Renal cortex interstitium (tissue), 11 donors: Measurements from ENCODE around the gene BHMT. TPM values are rescaled to one million over a fixed set of nuclear protein-coding genes. Genes with fewer than 3 reads are reported as not detected.

Experiments
- DNase-seq, 11 donors: peaks; one replicate each; pipeline ENCODE4 v3.0.0-alpha.2; 2013; ENCODE audit warnings: low read depth in 9 of 11, low spot score in 4 of 11; ENCODE audit errors: extremely low read depth in 1 of 11
- polyA plus RNA-seq, 3 donors: library from polyadenylated mRNA; unstranded; fragments of 120-200 nt; gene quantifications; one replicate each; pipeline ENCODE4 v1.2.1, GENCODE V29; 2013; ENCODE audit not compliant: insufficient read length in 3 of 3

The BHMT gene
- polyA plus RNA-seq, 3 donors = 242 to 486 (median 312) TPM

GRCh38 chr5:79105868-79106267 is 5.7 kb upstream of the BHMT start:
- no peak for DNase-seq

GRCh38 chr5:79107020-79107796 is 4.4 kb upstream of the BHMT start:
- DNase-seq = no peak

- DNase-seq = no peak
Measured at GRCh38 chr5:79108086-79108485, 3.5 kb upstream of the BHMT start.

DNA sequence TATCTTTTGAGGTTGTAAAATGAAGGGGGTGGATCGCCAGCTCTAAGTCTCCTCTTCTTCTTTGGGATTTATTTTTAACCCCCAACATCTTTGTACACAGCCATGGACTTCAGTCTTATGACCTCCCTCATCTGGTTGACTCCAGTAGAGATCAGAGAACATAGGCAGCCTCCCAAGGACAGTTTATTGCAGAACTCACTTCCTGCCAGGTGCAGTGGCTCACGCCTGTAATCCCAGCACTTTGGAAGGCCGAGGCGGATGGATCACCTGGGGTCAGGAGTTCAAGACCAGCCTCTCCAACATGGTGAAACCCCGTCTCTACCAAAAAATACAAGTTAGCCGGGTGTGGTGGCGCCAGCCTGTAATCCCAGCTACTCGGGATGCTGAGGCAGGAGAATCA is 2.8 kb upstream of the BHMT start:
- no peak for DNase-seq

DNA sequence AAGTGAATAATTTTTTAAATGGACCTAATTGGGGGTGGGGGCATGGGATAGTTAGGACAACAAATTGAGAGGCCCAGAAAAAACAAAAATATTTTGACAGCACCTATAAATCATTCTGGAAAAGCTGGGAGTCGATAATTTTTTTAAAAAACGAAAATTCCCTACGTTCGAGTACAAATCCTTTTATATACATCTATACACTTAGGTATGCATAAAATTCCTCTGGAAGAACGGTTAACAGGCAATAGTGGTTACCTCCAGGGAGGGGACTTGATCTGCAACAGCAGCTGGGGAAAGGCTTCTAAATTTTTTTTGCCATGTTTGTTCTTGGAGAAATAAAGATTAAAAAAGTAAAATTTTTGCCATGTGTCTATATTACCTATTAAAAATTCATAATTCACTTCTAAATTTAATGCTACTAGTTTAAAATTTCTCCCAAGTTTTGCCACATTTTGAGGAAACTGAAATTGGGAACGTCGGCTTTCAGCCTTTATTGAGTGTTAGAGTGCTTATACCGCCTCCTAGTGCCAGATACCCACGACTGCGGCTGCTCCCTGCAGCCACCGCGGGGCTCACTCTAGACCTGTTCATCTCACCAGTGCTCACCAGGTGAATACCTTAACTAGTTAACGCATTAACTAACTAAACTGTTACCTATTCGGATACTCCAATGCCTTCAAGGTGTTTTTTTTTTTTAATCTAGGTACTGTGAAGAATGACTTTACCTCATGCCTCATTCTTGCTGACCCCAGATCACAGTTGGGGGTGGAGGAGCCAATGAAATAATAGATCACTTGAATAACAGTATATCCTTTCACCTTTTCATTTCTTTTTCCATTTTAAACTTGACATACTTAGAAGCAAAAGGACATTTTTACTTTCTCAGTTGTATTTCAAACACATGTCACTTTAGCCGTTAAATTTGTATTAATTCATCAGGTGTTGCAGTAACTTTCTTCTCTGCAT is 1.8 kb upstream of the BHMT start:
- no peak for DNase-seq

DNA sequence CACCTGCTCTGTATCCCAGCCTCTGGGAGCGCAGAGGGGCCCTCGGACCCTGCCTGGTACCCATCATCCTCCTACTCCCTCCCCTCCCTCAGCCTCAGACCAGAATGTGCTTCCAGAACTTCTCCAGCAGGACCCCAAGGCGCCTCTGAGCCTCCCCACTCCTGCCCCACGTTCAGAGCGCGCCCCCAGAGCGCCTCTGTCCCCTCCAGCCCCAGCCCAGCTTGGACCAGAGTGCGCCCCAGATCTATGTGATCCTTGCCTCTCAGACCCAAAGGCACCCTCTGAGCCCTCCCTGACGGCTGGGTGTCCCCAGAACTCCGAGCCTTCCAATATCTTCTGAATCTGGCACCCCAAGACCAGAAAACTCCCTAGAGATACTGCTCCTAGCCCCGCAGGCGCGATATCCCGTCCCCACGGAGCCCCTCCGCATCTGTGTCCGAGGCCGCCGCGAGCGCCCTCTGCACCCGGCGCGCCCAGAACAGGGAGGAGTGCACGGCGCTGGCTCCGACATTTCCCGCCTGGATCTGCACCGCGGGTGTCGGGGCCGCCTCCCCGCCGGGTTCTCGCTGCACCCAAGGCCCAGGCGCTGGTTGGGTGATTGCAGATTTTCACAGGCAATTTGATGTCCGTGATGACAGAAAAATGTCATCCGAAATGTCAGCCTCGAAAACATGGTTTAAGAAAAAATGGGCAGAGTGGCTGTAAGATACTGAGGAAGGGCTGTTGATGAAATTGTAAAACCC is 522 bp downstream of the BHMT start:
- DNase-seq = no peak

DNA sequence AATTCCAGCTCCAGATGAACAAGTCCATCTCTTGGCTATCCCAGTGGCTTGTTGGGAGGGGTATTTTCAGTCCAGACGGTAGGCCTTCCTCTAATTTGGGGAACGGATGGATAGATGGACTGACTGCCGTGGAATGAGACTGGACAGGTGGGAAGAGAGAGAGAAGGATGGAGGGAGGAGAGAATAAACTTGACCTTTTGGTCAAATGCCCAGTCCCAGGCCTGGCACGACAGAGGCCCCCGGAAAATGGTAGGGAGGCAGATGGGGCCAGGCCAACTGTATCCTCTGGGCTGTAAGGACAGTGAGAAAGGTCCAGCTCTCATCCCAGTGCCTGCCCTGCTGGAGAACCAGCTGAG is 1.1 kb downstream of the BHMT start:
- no peak for DNase-seq

DNA sequence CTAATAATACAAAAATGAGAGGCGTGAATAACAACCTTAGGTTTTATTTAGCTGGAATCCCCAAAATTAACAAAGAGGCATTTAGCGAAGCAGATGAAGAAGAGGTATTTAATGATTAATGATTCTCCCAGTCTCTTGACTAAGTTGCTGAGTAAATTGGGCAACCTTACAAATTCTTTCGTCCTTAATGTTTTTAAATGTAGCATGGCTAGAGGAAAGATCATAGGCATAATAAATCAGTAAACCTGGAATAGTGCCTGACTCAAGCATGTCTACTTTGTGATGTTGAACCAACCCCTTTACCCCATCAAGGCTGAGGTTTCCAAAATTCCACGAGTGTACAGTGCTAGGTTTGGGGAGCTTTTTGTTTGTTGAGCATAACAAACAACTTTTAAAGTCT is 7.9 kb downstream of the BHMT start:
- DNase-seq = no peak

DNA sequence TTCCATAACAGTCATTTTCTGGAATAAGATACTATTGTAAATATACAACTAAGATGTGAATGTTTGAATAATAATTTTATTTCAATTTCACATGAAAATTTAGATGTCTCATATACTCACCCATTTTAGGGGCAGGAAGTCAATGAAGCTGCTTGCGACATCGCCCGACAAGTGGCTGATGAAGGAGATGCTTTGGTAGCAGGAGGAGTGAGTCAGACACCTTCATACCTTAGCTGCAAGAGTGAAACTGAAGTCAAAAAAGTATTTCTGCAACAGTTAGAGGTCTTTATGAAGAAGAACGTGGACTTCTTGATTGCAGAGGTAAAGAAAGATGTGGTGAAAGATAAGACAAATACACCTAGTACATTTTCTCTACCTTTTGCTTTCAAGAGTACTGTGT is 8.6 kb downstream of the BHMT start:
- no peak for DNase-seq

DNA sequence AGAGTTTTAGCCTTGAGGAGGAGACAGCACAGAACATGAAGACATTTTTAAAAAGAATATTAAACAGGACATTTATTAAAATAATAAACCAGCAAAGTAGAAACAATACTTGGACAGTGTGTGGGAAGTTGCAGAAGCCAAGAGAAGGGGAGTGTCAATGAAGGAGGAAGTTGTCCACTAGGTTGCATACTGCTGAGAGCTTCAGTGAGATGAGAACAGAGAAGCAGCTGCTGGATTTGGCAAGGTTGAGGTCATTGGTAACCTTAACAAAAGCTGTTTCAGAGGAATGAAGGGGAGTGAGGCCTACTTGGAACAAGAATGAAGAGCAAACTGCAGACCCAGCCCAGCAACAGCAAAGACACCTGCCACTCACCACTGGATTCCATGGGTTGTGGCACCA is 11.4 kb downstream of the BHMT start:
- DNase-seq = no peak

GRCh38 chr5:79124607-79125006 is 13.0 kb downstream of the BHMT start:
- DNase-seq = no peak

DNA sequence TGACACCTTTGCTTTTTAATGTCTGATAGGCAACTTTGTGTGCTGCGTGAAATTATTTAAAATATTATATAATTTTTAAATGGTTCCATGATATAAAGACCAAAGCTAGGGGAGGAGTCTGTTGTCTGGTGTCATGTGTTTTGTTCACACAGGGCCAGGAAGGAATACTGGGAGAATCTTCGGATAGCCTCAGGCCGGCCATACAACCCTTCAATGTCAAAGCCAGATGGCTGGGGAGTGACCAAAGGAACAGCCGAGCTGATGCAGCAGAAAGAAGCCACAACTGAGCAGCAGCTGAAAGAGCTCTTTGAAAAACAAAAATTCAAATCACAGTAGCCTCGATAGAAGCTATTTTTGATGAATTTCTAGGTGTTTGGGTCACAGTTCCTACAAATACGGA is 19.2 kb downstream of the BHMT start:
- DNase-seq = no peak

GRCh38 chr5:79133121-79133656 is 21.6 kb downstream of the BHMT start:
- DNase-seq = peak in 7 of 11 donors; percentile 22 to 63 (median 37)

DNA sequence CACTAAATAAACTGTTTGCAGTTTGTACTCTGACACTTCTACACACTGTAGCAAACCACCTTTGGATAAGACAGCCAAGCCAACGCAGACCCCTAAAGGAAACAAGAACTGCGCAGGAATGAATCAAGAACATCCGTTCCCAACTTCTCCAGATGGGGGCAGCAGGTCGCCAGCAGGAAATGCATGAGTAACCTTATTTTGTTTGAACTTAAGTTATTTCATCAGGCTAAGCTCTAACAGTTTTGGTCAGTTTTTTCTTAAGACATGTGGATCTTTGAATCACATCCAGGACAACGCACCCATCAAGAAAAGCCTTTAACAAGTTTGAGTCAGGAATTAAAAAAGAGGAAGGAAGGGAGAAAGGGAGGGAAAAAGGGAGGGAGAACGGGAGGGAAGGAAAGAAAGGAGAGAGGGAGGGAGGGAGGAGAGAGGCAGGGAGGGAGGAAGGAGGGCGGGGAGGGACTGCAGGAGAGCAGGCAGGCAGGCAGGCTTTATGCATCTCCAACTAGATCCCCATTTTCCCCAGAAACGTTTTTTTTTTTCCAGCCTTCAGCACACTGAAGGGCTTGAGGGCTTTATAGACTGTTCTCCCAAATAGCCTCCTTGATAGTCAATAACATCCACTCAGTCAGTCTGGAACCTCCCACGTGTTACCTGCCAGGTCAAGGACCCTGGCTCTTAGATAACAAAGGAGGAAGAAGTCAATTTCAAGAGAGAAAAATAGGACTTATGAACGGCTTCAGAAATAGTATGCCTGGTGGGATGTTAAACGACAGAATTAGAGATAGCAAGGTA is 22.2 kb downstream of the BHMT start:
- peak; percentile 49 to 86 (median 71) for DNase-seq

DNA sequence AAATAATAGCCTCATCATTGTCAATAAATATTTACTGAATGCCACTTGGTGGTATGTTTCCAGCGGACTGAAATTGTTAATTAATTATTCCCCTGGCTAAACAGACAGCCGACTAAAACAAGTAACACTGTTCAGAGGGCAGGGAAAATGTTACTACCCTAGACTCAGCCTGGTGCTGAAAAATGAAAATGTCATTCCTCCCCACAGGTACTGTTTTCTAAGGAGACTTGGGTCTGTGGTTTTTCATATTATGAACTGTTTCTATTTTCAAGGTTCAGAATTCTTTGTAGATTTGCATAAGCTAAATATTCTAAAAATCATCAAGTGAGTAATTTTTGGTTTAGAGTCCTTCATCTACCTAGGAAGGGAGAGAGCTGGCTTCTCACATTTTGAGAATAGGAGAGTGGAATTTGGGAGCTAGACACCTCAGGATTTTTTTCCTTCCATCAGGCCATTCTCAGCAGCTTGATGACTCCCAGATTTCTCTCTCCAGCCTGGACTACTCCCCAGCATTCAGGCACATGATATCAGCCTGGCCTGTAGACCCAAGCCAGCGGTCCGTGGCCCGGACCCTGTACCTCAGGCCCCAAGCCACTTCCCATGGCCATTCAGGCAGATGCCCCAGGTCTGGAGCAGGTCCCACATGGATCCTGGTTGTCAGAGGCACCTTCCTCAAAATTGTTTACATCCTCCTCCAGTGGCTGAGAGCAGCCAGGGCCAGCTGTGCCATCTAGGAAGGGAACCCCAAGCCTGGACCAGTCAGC is 24.4 kb downstream of the BHMT start:
- DNase-seq = no peak

DNA sequence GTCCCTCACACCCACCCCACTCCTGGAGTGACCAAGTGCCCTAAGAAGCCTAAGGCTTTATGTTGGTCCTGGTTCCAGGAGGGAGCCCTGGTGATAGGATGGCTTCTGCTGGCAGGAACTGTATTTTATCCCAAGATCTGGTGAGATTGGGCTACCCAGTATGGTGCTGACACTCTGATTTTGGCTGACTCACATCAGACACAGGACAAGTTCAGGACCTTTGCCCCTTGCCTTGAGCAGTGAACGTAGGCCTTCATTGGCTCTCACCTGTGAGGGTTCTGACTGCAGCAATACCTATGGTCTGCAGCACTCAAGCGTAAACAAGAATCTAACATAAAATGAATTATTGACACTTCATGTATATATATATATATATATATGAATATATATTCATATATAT is 25.0 kb downstream of the BHMT start:
- DNase-seq = no peak

DNA sequence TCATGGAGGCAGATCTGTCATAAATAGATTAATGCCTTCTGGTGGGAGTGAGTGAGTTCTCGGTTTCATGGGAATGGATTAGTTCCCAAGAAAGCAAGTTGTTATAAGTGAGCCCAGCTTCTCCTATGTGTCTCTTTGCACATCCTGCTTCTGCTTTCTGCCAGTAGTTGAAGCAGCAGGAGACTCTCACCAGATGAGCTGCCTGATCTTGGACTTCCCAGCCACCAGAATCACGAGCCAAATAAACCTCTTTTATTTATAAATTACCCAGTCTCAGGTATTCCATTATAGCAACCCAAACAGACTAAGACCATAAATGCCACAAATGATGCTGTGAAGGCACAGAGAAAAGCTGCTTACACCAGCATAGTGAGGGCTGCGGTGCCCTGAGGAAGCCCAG is 28.9 kb downstream of the BHMT start:
- no peak for DNase-seq
